HG03139 (cell line): Measurements from ENCODE around the gene NPR3.

Experiments
- ATAC-seq: cut with Tn5 transposase; IDR thresholded peaks from one replicate; pipeline ENCODE4 v1.9.1; 2021; ENCODE audit not compliant: unreplicated experiment

Gene NPR3, protein sequence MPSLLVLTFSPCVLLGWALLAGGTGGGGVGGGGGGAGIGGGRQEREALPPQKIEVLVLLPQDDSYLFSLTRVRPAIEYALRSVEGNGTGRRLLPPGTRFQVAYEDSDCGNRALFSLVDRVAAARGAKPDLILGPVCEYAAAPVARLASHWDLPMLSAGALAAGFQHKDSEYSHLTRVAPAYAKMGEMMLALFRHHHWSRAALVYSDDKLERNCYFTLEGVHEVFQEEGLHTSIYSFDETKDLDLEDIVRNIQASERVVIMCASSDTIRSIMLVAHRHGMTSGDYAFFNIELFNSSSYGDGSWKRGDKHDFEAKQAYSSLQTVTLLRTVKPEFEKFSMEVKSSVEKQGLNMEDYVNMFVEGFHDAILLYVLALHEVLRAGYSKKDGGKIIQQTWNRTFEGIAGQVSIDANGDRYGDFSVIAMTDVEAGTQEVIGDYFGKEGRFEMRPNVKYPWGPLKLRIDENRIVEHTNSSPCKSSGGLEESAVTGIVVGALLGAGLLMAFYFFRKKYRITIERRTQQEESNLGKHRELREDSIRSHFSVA

GRCh38 chr5:32710550-32711361, at the start of gene NPR3:
Gene NPR3 (plus strand): TSS chr5:32711321. CDS start chr5:32711777, 456 bp downstream.
- ATAC-seq, result no peak

- ATAC-seq, result no peak
Measured at GRCh38 chr5:32664523-32664922, 46.6 kb upstream of the NPR3 start.

- ATAC-seq, result no peak
Measured at GRCh38 chr5:32668552-32668951, 42.6 kb upstream of the NPR3 start.

DNA sequence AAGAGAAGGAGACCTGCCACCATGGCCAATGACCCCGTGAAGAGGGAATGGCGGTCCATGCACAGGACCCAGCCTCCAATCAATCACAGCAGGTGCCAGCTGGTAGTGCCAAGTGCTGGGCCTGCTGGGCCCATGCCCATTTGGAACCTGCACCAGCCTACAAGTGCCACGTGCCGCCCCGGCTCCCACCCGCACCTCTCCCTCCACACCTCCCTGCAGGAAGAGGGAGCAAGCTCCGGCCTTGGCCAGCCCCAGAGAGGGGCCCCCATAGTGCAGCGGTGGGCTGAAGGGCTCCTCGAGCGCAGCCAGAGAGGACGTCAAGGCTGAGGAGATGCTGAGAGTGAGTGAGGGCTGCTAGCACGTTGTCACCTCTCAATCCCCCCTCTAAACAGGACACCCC, 37.8 kb upstream of the NPR3 start:
- ATAC-seq, result no peak

- ATAC-seq, result no peak
Measured at GRCh38 chr5:32677023-32677422, 34.1 kb upstream of the NPR3 start.

GRCh38 chr5:32678472-32678871, 32.6 kb upstream of the NPR3 start:
- no peak for ATAC-seq

DNA sequence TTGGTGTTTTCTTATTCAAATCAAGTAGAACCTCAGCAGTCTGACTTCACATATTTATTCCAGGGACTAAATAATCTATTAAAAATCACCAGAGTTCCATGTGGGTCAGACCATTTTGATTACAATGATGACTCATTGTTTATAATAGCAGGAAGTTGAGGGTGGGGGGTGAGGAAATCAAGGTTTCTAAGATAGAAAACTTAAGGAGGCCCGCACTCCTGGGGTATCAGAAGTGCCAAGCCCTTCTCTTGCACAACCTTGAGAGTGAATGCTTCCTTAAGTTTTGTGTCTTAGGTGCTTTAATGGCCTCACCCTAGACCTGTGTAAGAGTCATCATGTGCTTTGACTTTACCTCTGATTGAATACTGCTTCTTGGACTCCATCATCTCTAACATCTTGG, 31.9 kb upstream of the NPR3 start:
- no peak for ATAC-seq

DNA sequence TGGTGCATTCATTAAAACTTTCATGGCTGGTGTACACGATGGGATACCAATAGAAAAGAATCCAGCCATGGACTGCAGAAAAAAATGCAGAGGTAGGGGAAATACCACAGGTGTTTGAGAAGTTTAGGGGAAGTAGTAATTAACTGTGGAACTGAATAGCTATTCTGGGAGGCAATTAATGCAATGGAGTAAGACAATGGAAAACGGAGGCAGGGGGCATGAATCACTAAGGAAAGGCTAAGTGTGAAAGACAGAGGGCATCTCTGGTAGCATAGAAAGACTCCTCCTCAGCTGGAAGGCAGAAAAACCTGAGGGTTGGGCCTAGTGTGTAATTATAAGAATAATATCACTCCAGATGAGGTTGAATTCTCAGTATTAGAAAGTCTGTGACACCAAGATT, 30.9 kb upstream of the NPR3 start:
- ATAC-seq, result no peak

- no peak for ATAC-seq
Measured at GRCh38 chr5:32683125-32683524, 28.0 kb upstream of the NPR3 start.

GRCh38 chr5:32684260-32684659, 26.9 kb upstream of the NPR3 start:
- ATAC-seq, result no peak

- ATAC-seq, result no peak
Measured at GRCh38 chr5:32686799-32687498, 24.2 kb upstream of the NPR3 start.

- ATAC-seq, result no peak
Measured at GRCh38 chr5:32687499-32687831, 23.7 kb upstream of the NPR3 start.

DNA sequence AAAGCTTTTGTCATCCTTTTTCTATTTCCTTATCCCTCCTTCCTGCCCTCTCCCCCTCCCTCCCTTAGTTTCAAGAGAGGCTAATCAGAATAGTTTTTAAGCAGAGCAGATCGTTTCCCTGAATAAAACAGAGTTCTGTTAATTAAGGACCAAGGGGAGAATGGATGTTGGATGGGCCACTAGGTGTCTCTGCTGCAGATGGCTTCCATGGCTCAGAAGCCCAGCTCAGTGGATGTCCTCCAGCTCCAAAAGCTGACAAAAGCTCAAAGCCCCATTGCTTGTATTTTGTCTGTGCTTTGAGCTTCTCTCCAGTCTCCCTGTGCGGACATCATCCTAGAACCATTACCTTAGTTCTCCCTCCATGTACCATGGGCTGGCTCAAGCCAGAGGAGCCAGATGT, 21.0 kb upstream of the NPR3 start:
- no peak for ATAC-seq

GRCh38 chr5:32690666-32691065, 20.5 kb upstream of the NPR3 start:
- ATAC-seq, result no peak

DNA sequence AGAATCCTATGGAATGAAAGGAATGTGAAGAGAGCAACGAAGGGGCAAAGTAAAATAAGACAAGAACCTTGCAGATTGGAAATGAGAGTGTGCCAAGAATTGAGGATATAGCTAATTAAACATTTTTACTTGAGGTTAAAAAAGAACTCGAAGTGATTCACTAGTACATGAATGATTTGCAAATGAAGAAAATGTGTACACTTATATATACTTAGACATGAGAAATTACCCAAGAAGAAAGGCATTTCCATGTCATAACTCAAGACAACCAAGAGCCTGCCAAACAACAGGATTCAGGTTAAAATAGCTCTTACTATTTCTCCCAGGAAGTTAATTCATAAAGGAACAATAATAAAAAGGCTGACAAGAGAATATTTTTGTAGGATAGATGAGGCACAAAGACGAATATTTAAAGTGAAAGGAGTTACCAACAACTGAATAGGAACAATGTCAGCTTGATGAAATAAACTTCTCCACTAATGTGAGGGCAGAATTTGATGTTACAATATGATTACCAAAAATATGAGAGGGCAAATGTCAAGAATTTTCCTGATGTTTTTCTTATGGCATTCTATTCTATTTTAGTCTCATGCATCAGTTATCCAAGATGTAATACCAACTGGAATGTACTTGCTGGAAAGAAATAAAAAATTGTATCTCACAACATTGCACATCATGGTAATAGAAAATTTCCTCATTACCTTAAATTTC, 18.9 kb upstream of the NPR3 start:
- ATAC-seq, result no peak

- ATAC-seq, result no peak
Measured at GRCh38 chr5:32703957-32704356, 7.2 kb upstream of the NPR3 start.

GRCh38 chr5:32707418-32707997, 3.6 kb upstream of the NPR3 start:
- no peak for ATAC-seq

- no peak for ATAC-seq
Measured at GRCh38 chr5:32708949-32709348, 2.2 kb upstream of the NPR3 start.

DNA sequence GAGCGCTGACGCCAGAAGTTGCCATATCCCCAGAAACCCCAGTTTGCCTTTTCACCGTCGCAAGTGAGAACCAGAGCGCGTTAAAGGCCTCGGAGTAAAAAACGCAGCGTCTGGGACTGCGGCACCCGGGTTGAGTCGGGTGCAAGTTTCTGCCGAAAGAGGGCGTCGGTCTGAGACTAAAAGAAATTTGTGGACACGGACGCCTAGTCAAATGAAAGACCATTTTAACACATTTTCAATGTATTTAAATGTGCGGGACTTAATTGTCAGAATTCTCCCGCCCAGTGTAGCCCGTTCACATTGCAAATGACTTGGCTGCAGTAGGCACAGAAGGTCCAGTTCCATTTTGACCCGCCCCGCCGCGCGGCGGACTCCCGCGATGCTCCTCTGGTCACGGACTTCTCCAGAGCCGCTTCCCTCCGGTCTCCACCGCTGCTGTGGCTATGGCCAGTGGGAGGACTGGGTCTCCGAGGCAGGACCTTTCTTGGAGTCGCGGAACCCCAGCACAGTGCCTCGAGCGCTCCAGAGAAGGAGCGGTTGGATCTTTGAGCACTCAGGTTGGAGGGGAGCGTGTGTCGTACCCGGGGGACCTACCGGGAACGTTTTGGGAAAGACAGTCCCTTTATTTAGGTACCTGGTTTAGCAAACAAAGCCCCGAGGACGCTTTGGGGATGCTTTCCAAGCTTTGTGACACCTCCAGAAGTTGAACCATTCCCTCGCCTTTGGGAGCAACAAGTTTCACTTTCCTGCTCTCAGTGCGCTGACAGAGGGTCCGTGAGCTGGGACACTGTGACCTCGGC, 1.2 kb upstream of the NPR3 start:
- ATAC-seq, result no peak

GRCh38 chr5:32711362-32711680, 200 bp downstream of the NPR3 start:
- ATAC-seq, result no peak
